GM18499 (cell line): Measurements from ENCODE around the gene EPC1.
"Not testable (repeated sequence)": the region's sequence is repeated elsewhere in the genome, so short reads cannot be mapped to it uniquely, and the experiment has no call there.

Experiments used
- ATAC-seq: cut with Tn5 transposase; IDR thresholded peaks from one replicate; pipeline ENCODE4 v1.9.1; 2021; ENCODE audit warnings: moderate number of reproducible peaks; ENCODE audit not compliant: insufficient read depth, unreplicated experiment

Gene EPC1

GRCh38 chr10:32241946-32242345 is 105.0 kb downstream of the EPC1 start:
- ATAC-seq: no peak

GRCh38 chr10:32240471-32240870 is 106.5 kb downstream of the EPC1 start:
- no peak for ATAC-seq

DNA sequence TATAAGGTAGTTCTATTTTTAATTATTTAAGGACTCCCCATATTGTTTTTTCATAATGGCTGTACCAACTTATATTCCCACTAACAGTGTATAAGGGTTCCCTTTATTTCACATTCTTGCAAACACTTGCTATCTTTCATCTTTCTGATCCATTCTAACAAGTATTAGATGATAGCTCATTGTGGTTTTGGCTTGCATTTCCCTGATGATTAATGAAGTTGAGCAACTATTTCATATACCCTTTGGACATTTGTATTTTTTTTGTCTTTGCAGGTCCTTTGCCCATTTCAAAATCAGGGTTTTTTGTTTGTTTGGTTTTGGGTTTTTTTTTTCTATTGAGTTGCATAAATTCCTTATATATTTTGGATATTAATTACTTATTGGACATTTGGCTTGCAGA is 107.2 kb downstream of the EPC1 start:
- no peak for ATAC-seq

GRCh38 chr10:32237644-32238345 is 109.2 kb downstream of the EPC1 start:
- no peak for ATAC-seq

GRCh38 chr10:32234471-32234870 is 112.5 kb downstream of the EPC1 start:
- no peak for ATAC-seq

DNA sequence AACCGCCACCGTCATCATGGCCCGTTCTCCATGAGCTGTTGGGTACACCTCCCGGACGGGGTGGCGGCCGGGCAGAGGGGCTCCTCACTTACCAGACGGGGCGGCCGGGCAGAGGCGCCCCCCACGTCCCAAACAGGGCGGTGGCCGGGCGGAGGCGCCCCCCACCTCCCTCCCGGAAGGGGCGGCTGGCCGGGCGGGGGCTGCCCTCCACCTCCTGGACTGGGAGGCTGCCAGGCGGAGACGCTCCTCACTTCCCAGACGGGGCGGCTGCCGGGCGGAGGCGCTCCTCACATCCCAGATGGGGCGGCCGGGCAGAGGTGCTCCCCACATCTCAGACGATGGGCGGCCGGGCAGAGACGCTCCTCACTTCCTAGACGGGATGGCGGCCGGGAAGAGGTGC is 113.6 kb downstream of the EPC1 start:
- not testable (repeated sequence) for ATAC-seq

DNA sequence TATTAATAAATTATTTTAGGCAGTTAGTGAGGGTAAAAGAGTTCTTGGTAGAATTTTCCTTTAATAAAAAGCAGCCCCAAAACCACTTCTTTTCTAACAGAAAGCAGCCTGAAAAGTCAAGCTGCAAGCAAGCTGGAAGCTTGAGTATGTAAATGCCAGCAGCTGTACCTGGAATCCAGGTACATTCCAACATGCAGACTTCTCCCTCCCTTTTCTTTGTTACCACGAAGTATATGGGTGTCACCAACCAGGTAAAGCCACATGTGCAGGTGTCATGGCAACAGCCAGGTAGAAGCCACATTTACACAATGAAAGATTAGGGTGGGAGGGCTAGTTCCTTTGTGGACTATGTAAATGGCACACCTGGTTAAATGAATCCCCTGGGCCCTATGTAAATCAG is 114.6 kb downstream of the EPC1 start:
- ATAC-seq: no peak

DNA sequence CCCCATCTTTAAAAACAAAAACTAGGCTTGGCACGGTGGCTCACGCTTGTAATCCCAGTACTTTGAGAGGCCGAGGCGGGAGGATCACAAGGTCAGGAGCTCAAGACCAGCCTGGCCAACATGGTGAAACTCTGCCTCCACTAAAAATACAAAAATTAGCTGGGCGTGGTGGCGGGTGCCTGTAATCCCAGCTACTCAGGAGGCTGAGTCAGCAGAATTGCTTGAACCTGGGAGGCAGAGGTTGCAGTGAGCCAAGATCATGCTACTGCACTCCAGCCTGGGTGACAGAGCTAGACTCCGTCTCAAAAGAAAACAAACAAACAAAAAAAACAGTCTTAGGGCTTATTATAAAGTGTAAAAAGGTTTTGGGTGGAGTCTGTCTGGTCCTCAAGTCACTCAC is 117.2 kb downstream of the EPC1 start:
- not testable (repeated sequence) for ATAC-seq

DNA sequence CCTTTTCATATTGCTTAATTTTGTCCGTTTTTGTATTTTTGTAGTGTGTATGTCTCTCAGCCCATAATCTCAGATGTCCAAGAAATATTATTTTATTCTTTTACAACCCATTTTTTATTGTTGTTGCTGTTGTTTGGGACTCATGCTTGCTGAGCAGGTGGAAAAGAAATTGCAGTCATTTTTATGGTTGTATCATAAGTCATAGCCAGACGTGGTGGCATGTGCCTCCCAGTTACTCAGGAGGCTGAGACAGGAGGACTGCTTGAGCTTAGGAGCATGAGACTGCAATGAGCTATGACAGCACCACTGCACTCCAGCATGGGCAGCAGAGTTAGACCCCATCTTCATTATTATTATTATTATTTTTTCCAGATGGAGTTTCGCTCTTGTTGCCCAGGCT is 117.8 kb downstream of the EPC1 start:
- no peak for ATAC-seq

- ATAC-seq: no peak
Observed at GRCh38 chr10:32227802-32228201, 119.2 kb downstream of the EPC1 start.

DNA sequence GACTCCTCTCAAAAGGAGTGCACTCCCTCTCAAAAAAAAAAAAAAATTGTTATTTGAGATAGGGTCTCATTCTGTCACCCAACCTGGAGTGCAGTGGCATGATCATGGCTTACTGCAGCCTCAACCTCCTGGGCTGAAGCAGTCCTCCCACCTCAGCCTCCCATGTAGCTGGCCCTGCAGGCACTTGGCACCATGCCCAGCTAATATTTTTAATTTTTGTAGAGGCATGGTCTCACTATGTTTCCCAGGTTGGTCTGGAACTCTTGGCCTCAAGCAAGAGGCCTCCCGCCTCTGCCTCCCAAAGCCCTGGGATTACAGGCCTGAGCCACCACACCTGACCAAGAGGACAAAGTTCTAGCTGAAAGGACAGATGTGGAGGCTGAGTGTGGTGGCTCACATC is 120.3 kb downstream of the EPC1 start:
- ATAC-seq: no peak

DNA sequence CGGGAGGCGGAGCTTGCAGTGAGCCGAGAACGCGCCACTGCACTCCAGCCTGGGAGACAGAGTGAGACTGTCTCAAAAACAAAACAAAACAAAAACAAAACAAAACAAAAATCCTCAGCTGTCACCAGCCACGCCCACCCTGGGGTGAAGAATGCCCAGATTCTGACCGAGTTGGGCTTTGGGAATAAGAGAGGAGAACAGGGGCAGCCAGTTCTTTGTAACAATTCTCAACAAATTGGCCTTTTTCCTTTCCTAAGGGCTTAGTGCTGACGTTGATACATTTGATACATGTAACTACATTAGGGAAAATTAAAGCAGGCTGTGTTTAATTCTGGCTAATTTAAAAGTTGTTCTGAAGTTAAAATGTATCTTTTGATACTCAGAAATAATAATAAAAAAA is 121.0 kb downstream of the EPC1 start:
- no peak for ATAC-seq

- ATAC-seq: not testable (repeated sequence)
Observed at GRCh38 chr10:32222376-32222775, 124.6 kb downstream of the EPC1 start.

DNA sequence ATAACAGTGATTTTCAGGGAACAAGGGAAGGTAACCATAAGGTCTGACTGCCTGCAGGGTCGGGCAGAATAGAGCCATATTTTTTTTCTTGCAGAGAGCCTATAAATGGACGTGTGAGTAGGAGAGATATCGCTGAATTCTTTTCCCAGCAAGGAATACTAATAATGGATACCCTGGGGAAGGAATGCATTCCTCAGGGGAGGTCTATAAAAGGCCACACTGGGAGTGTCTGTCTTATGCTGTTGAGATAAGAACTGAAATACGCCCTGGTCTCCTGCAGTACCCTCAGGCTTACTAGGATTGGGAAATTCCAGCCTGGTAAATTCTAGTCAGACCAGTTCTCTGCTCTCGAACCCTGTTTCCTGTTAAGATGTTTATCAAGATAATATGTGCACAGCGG is 127.8 kb downstream of the EPC1 start:
- ATAC-seq: not testable (repeated sequence)

GRCh38 chr10:32218206-32219044 is 128.5 kb downstream of the EPC1 start:
- not testable (repeated sequence) for ATAC-seq
